HPDE6-E6E7 (cell line): Measurements from ENCODE around the gene BPIFB6.
"Not testable (repeated sequence)": the region's sequence is repeated elsewhere in the genome, so short reads cannot be mapped to it uniquely, and the experiment has no call there.

Experiments used
- DNase-seq: peaks from one replicate; pipeline ENCODE4 v3.0.0; 2011; ENCODE audit warnings: missing footprints; ENCODE audit errors: extremely low spot score

The BPIFB6 gene

GRCh38 chr20:33028875-33029274, 2.6 kb upstream of the BPIFB6 start:
- no peak for DNase-seq

DNA sequence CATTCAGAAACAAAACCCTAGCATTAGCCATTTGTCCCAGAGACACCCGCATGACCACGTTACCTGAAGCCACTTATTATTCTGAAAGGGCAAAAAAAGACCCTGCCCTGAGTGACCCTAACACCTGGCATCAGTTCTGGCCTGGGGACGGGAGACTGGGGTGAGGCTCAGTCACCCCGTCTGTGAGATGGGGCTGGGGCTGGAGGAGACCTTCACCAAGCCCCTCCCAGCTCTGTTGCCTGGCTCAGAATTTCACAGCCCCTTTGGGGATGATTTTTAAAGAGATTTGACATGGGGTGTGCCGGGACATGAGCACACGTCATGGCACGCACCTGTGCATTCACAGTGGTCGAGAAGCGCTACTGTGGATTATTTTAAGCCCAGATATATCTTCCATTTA, 1.4 kb upstream of the BPIFB6 start:
- DNase-seq: no peak

GRCh38 chr20:33030569-33030968, 879 bp upstream of the BPIFB6 start:
- no peak for DNase-seq

GRCh38 chr20:33032555-33032954, 1.1 kb downstream of the BPIFB6 start:
- no peak for DNase-seq

DNA sequence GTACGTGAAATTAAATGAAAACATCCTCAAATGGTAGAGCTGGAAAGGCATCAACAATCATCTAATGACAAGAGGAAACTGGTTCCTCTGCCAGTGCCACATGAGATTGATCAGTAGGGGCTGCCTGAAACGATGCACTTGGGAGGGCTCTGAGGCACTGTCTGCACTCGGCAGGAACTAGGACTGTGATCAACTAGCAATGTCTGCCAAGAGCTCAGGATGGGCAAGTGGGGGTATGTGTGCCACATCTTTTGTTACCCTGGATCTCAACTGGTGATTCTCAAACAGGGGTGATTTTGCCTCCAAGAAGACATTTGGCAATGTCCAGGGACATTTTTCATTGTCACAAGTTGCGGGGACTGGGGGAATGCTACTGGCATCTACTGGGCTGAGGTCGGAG, 1.9 kb downstream of the BPIFB6 start:
- DNase-seq: no peak

DNA sequence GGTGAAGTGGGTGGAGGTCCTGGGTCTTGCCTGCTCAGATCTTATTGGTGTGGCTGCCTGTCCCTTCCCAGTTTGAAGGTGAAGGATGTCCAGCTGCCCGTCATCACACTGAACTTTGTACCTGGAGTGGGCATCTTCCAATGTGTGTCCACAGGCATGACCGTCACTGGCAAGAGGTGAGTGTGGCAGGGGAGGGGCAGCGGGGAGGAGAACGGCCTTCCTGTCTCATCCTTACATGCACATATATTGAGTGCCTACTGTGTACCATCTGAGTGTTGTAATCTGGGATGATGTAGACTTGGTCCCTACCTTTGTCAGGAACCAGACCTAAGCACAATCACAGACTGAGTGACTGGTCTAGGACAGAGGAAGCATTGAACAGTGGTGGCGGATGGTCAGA, 2.7 kb downstream of the BPIFB6 start:
- DNase-seq: no peak

DNA sequence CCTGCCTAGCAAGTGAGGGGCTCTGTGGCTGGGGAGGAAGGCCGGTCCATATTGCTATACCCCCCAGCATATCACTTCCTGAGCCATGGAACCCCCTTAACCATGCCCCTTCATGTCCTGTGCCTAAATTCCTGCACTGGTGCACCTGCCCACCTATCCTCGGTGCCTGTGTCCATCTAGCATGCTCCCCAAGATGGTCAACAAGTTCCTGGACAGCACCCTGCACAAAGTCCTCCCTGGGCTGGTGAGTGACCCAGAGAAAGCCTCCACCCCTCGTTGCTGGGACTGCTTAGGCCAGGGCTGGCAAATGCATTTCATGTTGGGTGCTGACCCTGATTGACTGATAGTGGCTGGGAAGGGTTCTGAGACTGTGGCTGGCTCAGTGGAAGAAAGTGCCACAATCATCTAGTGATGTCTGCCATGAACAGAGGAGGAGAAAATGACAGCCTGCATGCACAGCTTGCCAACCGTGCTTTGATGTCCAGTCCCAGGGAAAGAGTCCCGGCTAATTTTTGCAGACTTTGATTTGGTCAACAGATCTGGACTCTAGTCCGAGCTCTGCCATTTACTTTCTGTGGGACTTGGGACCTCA, 3.5 kb downstream of the BPIFB6 start:
- no peak for DNase-seq

DNA sequence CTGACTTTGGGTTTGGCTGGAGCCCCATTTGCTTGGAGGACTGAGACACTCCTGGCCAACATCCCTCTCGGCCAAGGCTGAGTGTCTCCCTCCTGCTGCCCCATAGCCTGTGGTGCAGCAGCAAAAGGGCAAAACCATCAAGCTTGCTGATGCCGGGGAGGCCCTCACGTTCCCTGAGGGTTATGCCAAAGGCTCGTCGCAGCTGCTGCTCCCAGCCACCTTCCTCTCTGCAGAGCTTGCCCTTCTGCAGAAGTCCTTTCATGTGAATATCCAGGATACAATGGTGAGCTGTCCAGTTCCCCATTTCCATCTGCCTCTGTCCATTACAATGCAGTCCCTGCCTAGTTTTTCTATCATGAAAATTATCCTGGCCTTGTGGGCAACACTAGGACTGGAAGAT, 6.0 kb downstream of the BPIFB6 start:
- DNase-seq: no peak

GRCh38 chr20:33038243-33038642, 6.8 kb downstream of the BPIFB6 start:
- no peak for DNase-seq

DNA sequence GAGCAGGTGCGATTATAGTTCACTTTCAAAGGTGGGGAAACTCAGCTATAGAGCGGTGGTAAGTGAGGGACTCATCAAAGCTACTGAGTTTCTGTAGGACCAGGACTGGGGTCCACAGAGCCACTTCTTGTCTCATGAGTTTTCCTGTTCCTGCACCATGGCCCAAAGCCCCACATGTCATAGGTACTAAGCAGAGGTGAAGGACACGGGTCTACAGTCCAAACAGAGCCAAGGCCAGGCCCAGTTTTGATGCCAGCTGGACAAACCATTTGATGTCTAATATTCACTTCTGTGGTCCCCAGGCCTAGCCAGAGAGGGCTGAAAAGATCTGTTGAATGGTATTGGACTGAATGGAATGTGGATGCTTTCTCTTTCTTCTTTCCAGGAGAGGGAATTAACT, 11.0 kb downstream of the BPIFB6 start:
- no peak for DNase-seq

- DNase-seq: no peak
These were observed 11.7 kb downstream of the BPIFB6 start for GRCh38 chr20:33042983-33043730.

DNA sequence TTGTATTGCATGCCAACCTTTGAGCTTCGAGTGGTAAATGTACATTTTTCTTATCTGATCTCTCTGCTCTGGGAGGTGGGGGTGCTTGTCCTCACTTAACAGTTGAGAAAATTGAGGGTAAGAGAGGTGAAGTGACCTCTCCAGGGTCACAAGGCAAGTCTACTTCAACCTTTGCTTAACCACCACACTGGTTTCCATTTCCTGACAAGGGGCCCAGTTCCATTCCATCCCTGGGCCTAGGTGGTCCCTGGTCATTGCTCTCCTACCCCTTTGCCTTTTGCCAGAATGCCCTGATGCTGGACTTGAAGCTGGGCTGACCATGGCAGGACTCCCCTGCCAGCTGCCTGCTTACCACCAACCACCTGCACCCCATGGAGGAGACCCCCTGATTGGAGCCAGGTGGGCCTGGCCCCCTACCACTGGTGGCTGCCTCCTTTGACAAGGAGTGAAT, 12.3 kb downstream of the BPIFB6 start:
- DNase-seq: no peak

DNA sequence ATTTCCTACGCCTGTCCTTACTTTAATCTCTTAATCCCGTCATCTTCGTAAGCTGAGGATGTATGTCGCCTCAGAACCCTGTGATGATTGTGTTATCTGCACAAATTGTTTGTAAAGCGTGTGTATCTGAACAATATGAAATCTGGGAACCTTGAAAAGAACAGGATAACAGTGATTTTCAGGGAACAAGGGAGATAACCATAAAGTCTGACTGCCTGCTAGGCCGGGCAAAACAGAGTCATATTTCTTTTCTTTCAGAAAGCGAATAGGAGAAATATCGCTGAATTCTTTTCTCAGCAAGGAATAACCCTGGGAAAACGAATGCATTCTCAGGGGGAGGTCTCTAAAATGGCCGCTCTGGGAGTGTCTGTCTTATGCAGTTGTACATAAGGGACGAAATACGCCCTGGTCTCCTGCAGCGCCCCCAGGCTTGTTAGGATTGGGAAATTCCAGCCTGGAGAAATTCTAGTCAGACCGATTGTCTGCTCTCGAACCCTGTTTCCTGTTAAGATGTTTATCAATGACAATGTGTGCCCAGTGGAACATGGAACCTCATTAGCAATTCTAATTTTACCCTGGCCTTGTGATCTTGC, 13.8 kb downstream of the BPIFB6 start:
- not testable (repeated sequence) for DNase-seq

DNA sequence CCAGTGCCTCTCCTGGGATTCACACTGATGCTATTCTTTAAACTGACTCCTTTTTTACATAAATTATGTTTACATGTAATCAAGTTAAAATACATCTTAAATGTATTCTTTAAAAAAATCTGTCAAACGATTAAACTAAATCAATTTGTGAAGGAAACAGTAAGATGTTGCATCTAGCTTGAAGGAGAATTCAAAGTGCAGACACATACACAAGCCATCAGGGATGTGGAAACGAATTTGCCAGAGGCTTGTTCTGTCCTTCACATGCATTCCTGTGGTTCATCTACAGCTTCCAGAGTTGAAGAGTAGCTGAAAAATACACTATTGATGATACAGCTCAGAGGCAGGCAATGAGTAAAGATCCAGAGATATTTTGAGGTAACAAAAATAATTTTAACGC, 15.0 kb downstream of the BPIFB6 start:
- no peak for DNase-seq

- no peak for DNase-seq
These were observed 19.9 kb downstream of the BPIFB6 start for GRCh38 chr20:33051333-33051732.

DNA sequence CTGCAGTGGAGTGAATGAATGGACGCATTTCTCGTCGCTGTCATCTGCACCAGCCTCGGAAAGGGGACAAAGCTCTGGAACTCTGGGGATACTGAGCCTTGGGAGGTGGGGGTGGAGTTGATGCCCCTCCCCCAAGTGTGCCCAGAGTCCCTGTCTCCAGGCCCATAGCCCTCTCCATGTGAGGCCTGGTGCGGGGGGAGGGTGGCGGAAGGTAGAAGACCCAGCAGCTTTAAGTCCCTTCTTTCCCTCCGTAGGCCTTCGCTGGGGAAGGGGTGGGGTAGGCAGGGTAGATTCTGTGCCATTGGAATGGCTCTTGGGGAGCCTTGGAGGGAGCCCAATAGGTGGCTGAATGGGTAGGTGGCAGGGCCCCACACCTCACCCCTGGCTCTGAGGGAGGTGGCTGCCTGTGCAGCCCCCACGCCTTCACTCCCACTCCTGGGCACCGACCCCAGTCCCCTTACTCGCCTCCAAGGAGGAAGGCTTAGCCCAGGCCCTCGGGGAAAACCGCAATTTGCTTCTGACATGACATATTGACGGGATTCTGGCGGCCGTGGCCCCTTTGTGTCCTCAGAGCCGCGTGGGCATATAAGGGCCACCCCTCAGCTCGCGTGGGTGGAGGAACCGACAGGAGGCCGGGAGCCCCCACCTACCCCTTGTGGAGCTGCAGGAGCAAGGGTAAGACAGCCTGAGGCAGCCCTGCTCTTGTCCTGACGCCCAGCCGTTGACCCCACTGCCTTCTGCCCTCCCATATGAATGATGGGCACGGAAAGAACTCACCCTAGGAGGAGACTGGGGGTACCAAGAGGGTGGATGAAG, 22.1 kb downstream of the BPIFB6 start, which contains the start of gene BPIFB3:
Gene BPIFB3, plus strand, starts transcription at position 613 of the 816 bp plus-strand sequence. CDS start 1,533 bp downstream, outside the sequence.
- no peak for DNase-seq

GRCh38 chr20:33054381-33054780, 22.9 kb downstream of the BPIFB6 start:
- DNase-seq: no peak

DNA sequence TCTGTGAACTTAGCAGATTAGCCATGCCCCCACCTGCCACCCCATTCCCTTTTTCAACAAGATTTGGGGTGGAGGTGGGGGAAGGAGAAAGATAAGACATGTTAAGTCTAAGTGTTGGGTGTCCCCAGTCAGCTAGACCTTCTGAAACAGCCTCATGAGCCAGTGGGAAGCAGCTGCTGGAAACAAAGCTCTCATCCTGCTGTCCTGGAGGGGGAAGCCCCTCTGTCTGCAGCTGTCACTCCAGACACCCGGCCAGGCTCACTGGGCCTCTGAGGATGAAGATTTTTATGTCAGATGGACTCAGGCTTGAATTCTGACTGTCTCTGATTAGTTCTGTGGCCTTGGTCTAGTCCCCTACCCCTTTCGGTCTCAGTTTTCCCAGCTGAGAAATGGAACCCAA, 23.3 kb downstream of the BPIFB6 start:
- no peak for DNase-seq

DNA sequence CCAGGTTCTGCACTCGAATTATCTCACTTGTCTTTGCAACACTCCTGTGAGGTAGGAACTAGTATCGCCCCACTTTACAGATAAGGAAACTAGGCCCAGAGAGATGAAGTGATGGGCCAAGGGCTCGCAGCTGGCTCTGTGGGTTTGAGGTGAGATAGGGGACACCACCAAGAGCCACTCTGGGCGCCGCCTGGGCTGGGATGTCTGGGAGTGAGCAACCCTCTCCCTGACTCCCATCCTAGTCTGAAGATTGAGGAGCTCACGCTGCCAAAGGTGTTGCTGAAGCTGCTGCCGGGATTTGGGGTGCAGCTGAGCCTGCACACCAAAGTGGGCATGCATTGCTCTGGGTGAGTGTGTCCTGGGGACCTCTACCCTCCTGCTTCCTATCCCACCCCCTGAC, 27.7 kb downstream of the BPIFB6 start:
- DNase-seq: no peak

- no peak for DNase-seq
These were observed 28.4 kb downstream of the BPIFB6 start for GRCh38 chr20:33059741-33060390.

- no peak for DNase-seq
These were observed 30.2 kb downstream of the BPIFB6 start for GRCh38 chr20:33061658-33062028.
